Keratinocyte (primary cell): ENCODE results near the gene OMP. TPM values are rescaled to one million over a fixed set of nuclear protein-coding genes. Genes with fewer than 3 reads are reported as not detected.

Experiments used
- DNase-seq: peaks from one replicate; pipeline ENCODE4 v3.0.0-alpha.2; 2011; ENCODE audit warnings: low read depth, missing footprints, low spot score
- FAIRE-seq: peaks from 2 replicates; lab custom pipeline; 2011; peaks lifted over from hg19 to GRCh38; lab: Jason Lieb, UNC
- H2AFZ ChIP-seq: 2 replicates; pipeline ENCODE4 v1.6.0; 2012; ENCODE audit warnings: low read length, control low read depth, inconsistent platforms; ENCODE audit not compliant: control insufficient read depth
- H3K27ac ChIP-seq: 2 replicates; pipeline ENCODE4 v1.5.1; 2011; ENCODE audit warnings: low read length; ENCODE audit not compliant: control insufficient read depth, insufficient read depth
- H3K27me3 ChIP-seq: 3 replicates; pipeline ENCODE4 v1.6.0; 2011; ENCODE audit warnings: low read length; ENCODE audit not compliant: control insufficient read depth, insufficient read depth; ENCODE audit errors: extremely low read depth
- H3K36me3 ChIP-seq, 2 experiments: 2 replicates in 1 of 2; 3 replicates in 1 of 2; pipeline ENCODE4 v1.5.1; 2011; ENCODE audit warnings: low read length in 2 of 2, mild to moderate bottlenecking in 1 of 2; ENCODE audit not compliant: control insufficient read depth in 2 of 2, insufficient read depth in 2 of 2; ENCODE audit errors: extremely low read depth in 1 of 2
- H3K4me1 ChIP-seq: 3 replicates; pipeline ENCODE4 v1.5.1; 2011; ENCODE audit warnings: low read length; ENCODE audit not compliant: control insufficient read depth, insufficient read depth; ENCODE audit errors: extremely low read depth
- H3K4me2 ChIP-seq: 3 replicates; pipeline ENCODE4 v1.6.0; 2011; ENCODE audit warnings: low read depth, low read length; ENCODE audit not compliant: control insufficient read depth, insufficient read depth; ENCODE audit errors: extremely low read depth
- H3K4me3 ChIP-seq, 3 experiments: fragments of 200-600 bp in 1 of 3; sonication (generic) in 1 of 3; 2 replicates in 2 of 3; 3 replicates in 1 of 3; pipeline ENCODE4 v1.5.1; 2011 to 2016; ENCODE audit warnings: low read length in 3 of 3, mild to moderate bottlenecking in 3 of 3, control low read depth in 2 of 3, inconsistent platforms in 1 of 3, low read depth in 1 of 3, mixed read lengths in 1 of 3, mixed run types in 1 of 3, moderate library complexity in 1 of 3; ENCODE audit not compliant: control insufficient read depth in 2 of 3, insufficient read depth in 2 of 3; ENCODE audit errors: extremely low read depth in 1 of 3
- H3K79me2 ChIP-seq: 2 replicates; pipeline ENCODE4 v1.6.0; 2012; ENCODE audit warnings: low read length; ENCODE audit not compliant: control insufficient read depth, insufficient read depth
- H3K9ac ChIP-seq: 3 replicates; pipeline ENCODE4 v1.6.0; 2011; ENCODE audit warnings: low read length; ENCODE audit not compliant: control insufficient read depth, insufficient read depth; ENCODE audit errors: extremely low read depth
- H3K9me1 ChIP-seq: 3 replicates; pipeline ENCODE4 v1.6.0; 2011; ENCODE audit warnings: low read length; ENCODE audit not compliant: control insufficient read depth, insufficient read depth; ENCODE audit errors: extremely low read depth
- H3K9me3 ChIP-seq: 2 replicates; pipeline ENCODE4 v1.5.1; 2012; ENCODE audit warnings: low read depth, low read length; ENCODE audit not compliant: control insufficient read depth
- H4K20me1 ChIP-seq: 3 replicates; pipeline ENCODE4 v1.6.0; 2011; ENCODE audit warnings: low read length; ENCODE audit not compliant: control insufficient read depth, insufficient read depth; ENCODE audit errors: extremely low read depth
- CTCF ChIP-seq, 3 experiments: IDR thresholded peaks in 1 of 3; conservative IDR thresholded peaks in 1 of 3; optimal IDR thresholded peaks in 1 of 3; 2 replicates in 2 of 3; 3 replicates in 1 of 3; pipeline versions ENCODE3 to v1.5.1; 2011; ENCODE audit warnings: low read length in 3 of 3, mild to moderate bottlenecking in 3 of 3, moderate library complexity in 2 of 3, control low read depth in 1 of 3, inconsistent platforms in 1 of 3; ENCODE audit not compliant: insufficient read depth in 2 of 3; ENCODE audit errors: extremely low read depth in 1 of 3
- EZH2 ChIP-seq: IDR thresholded peaks from one replicate; pipeline ENCODE4 v1.6.1; 2012; ENCODE audit warnings: inconsistent platforms, mild to moderate bottlenecking, low read length, moderate library complexity
- dilution Hi-C: fragments of 300-500 bp; cut with MboI; formaldehyde crosslinking; loops from one replicate; pipeline ENCODE4 v1.7.0; 2020; ENCODE audit warnings: low sequenced_read_pairs; ENCODE audit not compliant: extremely low pct_ligation_motif_present
- polyA plus RNA-seq, 5 experiments: library from polyadenylated mRNA; depleted of rRNA in 3 of 5; stranded (reverse) in 3 of 5; stranded (forward) in 1 of 5; unstranded in 1 of 5; fragments of >200 nt; gene quantifications; 1 replicate in 1 of 5; 2 replicates in 3 of 5; 3 replicates in 1 of 5; pipeline versions ENCODE4 v1.2.1 to v1.2.3, GENCODE V29; 2011 to 2012; ENCODE audit warnings: missing spikeins in 2 of 5, low read depth in 1 of 5, low replicate concordance in 1 of 5

Gene OMP
- polyA plus RNA-seq, 1 donor (not counting 4 experiments of a cell fraction or from before 2014, with no cell fraction given): not detected

- Histone ChIP-seq H3K4me3 (no peak overlapping the region), H3K27ac (no peak overlapping the region), H3K79me2 (no peaks in the 10 kb centered on the region), H3K9me1 (no peaks in the 10 kb centered on the region), H3K9me3 (no peaks in the 10 kb centered on the region), H3K36me3 (no peaks in the 10 kb centered on the region), H4K20me1 (no peaks in the 10 kb centered on the region), H3K4me1 (no peaks in the 10 kb centered on the region), H3K27me3 (peaks cover 32% of the 10 kb centered on the region), H3K9ac (no peak overlapping the region), H2AFZ (no peak overlapping the region), H3K4me2 (no peak overlapping the region)
- dilution Hi-C loops: no loop called here
- TF ChIP-seq CTCF (optimal IDR thresholded peaks at IDR 0.05 in 1 of 3, IDR thresholded peaks at IDR 0.05 in 1 of 3, conservative IDR thresholded peaks at IDR 0.05 in 1 of 3; ENCODE audit: extremely low read depth in 1 of 3, insufficient read depth in 2 of 3, low read length in 3 of 3) (no peak), EZH2 (no peak)
- DNase-seq: no peak
- FAIRE-seq: no peak
Observed at GRCh38 chr11:77142091-77142975, 39.7 kb downstream of the OMP start.

GRCh38 chr11:77143405-77144020, 40.9 kb downstream of the OMP start:
- H3K9ac ChIP-seq: no peak overlapping the region
- H3K4me3 ChIP-seq: no peak overlapping the region
- H3K27me3 ChIP-seq: peaks cover 20% of the 10 kb centered on the region
- DNase-seq (no peak), FAIRE-seq (no peak)
- H3K4me2 ChIP-seq: no peak overlapping the region
- H3K36me3 ChIP-seq: no peaks in the 10 kb centered on the region
- peaks cover 4% of the 10 kb centered on the region for H3K4me1 ChIP-seq
- H4K20me1 ChIP-seq: no peaks in the 10 kb centered on the region
- dilution Hi-C loops: no loop called here
- no peak overlapping the region for H2AFZ ChIP-seq
- TF ChIP-seq EZH2 (no peak), CTCF (optimal IDR thresholded peaks at IDR 0.05 in 1 of 3, IDR thresholded peaks at IDR 0.05 in 1 of 3, conservative IDR thresholded peaks at IDR 0.05 in 1 of 3; ENCODE audit: extremely low read depth in 1 of 3, insufficient read depth in 2 of 3, low read length in 3 of 3) (no peak)
- no peak overlapping the region for H3K27ac ChIP-seq
- no peaks in the 10 kb centered on the region for H3K9me3 ChIP-seq
- no peaks in the 10 kb centered on the region for H3K79me2 ChIP-seq
- H3K9me1 ChIP-seq: no peaks in the 10 kb centered on the region
